ENCODE data around the gene KRTAP10-8. TPM values are rescaled to one million over a fixed set of nuclear protein-coding genes. Genes with fewer than 3 reads are reported as not detected.

Gene KRTAP10-8
- total RNA-seq, 1 donor from 2014 or later = not detected

GRCh38 chr21:44581158-44581557 is 30.7 kb upstream of the KRTAP10-8 start:
- Mint-ChIP-seq H3K36me3 (ENCODE audit: low read depth) (peaks cover 9% of the 10 kb centered on the region), H3K9me3 (ENCODE audit: low read depth) (peaks cover 28% of the 10 kb centered on the region), H3K27me3 (ENCODE audit: low read depth) (peaks cover 38% of the 10 kb centered on the region), H3K4me1 (ENCODE audit: low read depth) (peaks cover 9% of the 10 kb centered on the region), H3K4me3 (ENCODE audit: unreplicated experiment) (no peak overlapping the region), H3K27ac (ENCODE audit: unreplicated experiment) (no peak overlapping the region)
- DNase-seq (ENCODE audit: low spot score) = no peak
- TF ChIP-seq CTCF (IDR thresholded peaks at IDR 0.05) = no peak

DNA sequence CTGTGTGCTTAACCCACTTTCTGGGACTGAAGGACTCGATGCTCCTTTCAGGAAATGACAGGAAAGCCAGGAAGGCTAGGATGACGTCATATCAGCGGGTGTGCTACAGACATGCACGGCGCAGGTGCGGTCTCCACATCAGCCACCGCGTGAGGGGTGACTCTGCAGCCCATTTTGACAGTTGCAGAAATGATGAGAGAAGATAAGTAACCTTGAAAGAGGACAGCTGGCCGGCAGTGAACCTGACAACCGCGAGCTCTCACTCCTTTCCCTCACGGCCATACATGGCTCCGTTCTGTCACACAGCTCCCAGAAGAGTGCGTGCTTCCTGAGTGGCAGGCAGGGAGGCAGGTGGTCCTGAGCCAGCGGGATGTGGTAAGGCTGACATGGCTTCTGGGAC is 29.8 kb upstream of the KRTAP10-8 start:
- Mint-ChIP-seq H3K36me3 (ENCODE audit: low read depth) (peaks cover 8% of the 10 kb centered on the region), H3K27me3 (ENCODE audit: low read depth) (peaks cover 47% of the 10 kb centered on the region), H3K27ac (ENCODE audit: unreplicated experiment) (no peak overlapping the region), H3K4me1 (ENCODE audit: low read depth) (peaks cover 9% of the 10 kb centered on the region), H3K9me3 (ENCODE audit: low read depth) (peaks cover 27% of the 10 kb centered on the region), H3K4me3 (ENCODE audit: unreplicated experiment) (no peak overlapping the region)
- peak; percentile 26 for DNase-seq (ENCODE audit: low spot score)
- TF ChIP-seq CTCF (IDR thresholded peaks at IDR 0.05) = no peak

- no peak for TF ChIP-seq CTCF (IDR thresholded peaks at IDR 0.05)
- peak overlapping the region; percentile 14 for H3K27ac Mint-ChIP-seq (ENCODE audit: unreplicated experiment)
- H3K4me1 Mint-ChIP-seq (ENCODE audit: low read depth) = peaks cover 9% of the 10 kb centered on the region
- peaks cover 5% of the 10 kb centered on the region for H3K36me3 Mint-ChIP-seq (ENCODE audit: low read depth)
- H3K9me3 Mint-ChIP-seq (ENCODE audit: low read depth) = peaks cover 22% of the 10 kb centered on the region
- H3K27me3 Mint-ChIP-seq (ENCODE audit: low read depth) = peaks cover 58% of the 10 kb centered on the region
- DNase-seq (ENCODE audit: low spot score) = no peak
- H3K4me3 Mint-ChIP-seq (ENCODE audit: unreplicated experiment) = no peak overlapping the region
Observed at GRCh38 chr21:44583089-44583799, 28.6 kb upstream of the KRTAP10-8 start.

- H3K4me1 Mint-ChIP-seq (ENCODE audit: low read depth) = peaks cover 9% of the 10 kb centered on the region
- no peak for DNase-seq (ENCODE audit: low spot score)
Observed at GRCh38 chr21:44583800-44584147, 28.1 kb upstream of the KRTAP10-8 start.

GRCh38 chr21:44585892-44586291 is 26.0 kb upstream of the KRTAP10-8 start:
- peaks cover 2% of the 10 kb centered on the region for H3K36me3 Mint-ChIP-seq (ENCODE audit: low read depth)

More at GRCh38 chr21:44583800-44584147, 28.1 kb upstream of the KRTAP10-8 start:
- no peak for TF ChIP-seq CTCF (IDR thresholded peaks at IDR 0.05)
- Mint-ChIP-seq H3K36me3 (ENCODE audit: low read depth) (peaks cover 5% of the 10 kb centered on the region), H3K9me3 (ENCODE audit: low read depth) (peaks cover 23% of the 10 kb centered on the region), H3K27me3 (ENCODE audit: low read depth) (peaks cover 60% of the 10 kb centered on the region), H3K27ac (ENCODE audit: unreplicated experiment) (no peak overlapping the region), H3K4me3 (ENCODE audit: unreplicated experiment) (no peak overlapping the region)

More at GRCh38 chr21:44585892-44586291, 26.0 kb upstream of the KRTAP10-8 start:
- Mint-ChIP-seq H3K4me3 (ENCODE audit: unreplicated experiment) (no peak overlapping the region), H3K9me3 (ENCODE audit: low read depth) (peaks cover 23% of the 10 kb centered on the region), H3K27ac (ENCODE audit: unreplicated experiment) (no peak overlapping the region), H3K4me1 (ENCODE audit: low read depth) (peaks cover 9% of the 10 kb centered on the region), H3K27me3 (ENCODE audit: low read depth) (peaks cover 59% of the 10 kb centered on the region)
- TF ChIP-seq CTCF (IDR thresholded peaks at IDR 0.05) = no peak
- DNase-seq (ENCODE audit: low spot score) = no peak
